ENCODE results near the gene CCNL2. TPM values are rescaled to one million over a fixed set of nuclear protein-coding genes. Genes with fewer than 3 reads are reported as not detected.

CCNL2 gene
- total and polyA plus RNA-seq, 2 of the 13 experiments (the other 11 are each of a cell fraction or from before 2014, with no cell fraction given): 105 to 340 TPM

- TF ChIP-seq MXI1 (IDR thresholded peaks at IDR 0.05; ENCODE audit: borderline replicate concordance, low read depth, low read length) (peak; percentile 46; the same call in 1 of the 3 replicates), EEA1 (CRISPR knock-in tag; IDR thresholded peaks at IDR 0.05; ENCODE audit: borderline replicate concordance) (no peak), MEF2D (CRISPR knock-in tag; IDR thresholded peaks at IDR 0.05) (no peak), ZNF232 (CRISPR knock-in tag; IDR thresholded peaks at IDR 0.05; ENCODE audit: borderline replicate concordance) (no peak), ZNF138 (CRISPR knock-in tag; IDR thresholded peaks at IDR 0.05; ENCODE audit: low read depth) (no peak), PAF1 (CRISPR knock-in tag; IDR thresholded peaks at IDR 0.05) (no peak), MATR3 (CRISPR knock-in tag; IDR thresholded peaks at IDR 0.05) (no peak), RBM22 (optimal IDR thresholded peaks at IDR 0.05; ENCODE audit: low read length) (no peak), ZNF770 (CRISPR knock-in tag; IDR thresholded peaks at IDR 0.05) (peak; percentile 70), ZNF264 (CRISPR knock-in tag; IDR thresholded peaks at IDR 0.05) (no peak), ZFP90 (CRISPR knock-in tag; IDR thresholded peaks at IDR 0.05; ENCODE audit: borderline replicate concordance) (no peak), ZBED4 (CRISPR knock-in tag; IDR thresholded peaks at IDR 0.05; ENCODE audit: borderline replicate concordance) (no peak), ATF1 (CRISPR knock-in tag; IDR thresholded peaks at IDR 0.05) (no peak), MIER2 (CRISPR knock-in tag; IDR thresholded peaks at IDR 0.05) (0 out of 2 replicates have a peak, but pooled peaks have one; percentile 17), RORA (CRISPR knock-in tag; IDR thresholded peaks at IDR 0.05) (no peak), ZNF646 (CRISPR knock-in tag; IDR thresholded peaks at IDR 0.05) (no peak), TSC22D2 (CRISPR knock-in tag; IDR thresholded peaks at IDR 0.05; ENCODE audit: borderline replicate concordance) (no peak)
Measured at GRCh38 chr1:1358433-1359271, 40.5 kb downstream of the CCNL2 start, which contains the start of gene MXRA8 (continued).
